GM21529 (cell line): ENCODE results near the gene PLA2G2F.

ENCODE experiments used
- ATAC-seq: cut with Tn5 transposase; IDR thresholded peaks from one replicate; pipeline ENCODE4 v1.9.1; 2021; ENCODE audit not compliant: unreplicated experiment

Gene PLA2G2F

GRCh38 chr1:20138961-20139550 lies at the start of gene PLA2G2F:
PLA2G2F (plus strand) TSS chr1:20139323; CDS start chr1:20139428, 105 bp downstream.
- ATAC-seq: no peak

- ATAC-seq: no peak
These were observed 49.6 kb upstream of the PLA2G2F start for GRCh38 chr1:20089328-20090077.

- ATAC-seq: no peak
These were observed 49.0 kb upstream of the PLA2G2F start for GRCh38 chr1:20090119-20090518.

- no peak for ATAC-seq
These were observed 48.5 kb upstream of the PLA2G2F start for GRCh38 chr1:20090641-20091040.

- ATAC-seq: no peak
These were observed 45.8 kb upstream of the PLA2G2F start for GRCh38 chr1:20093303-20093702.

- no peak for ATAC-seq
These were observed 45.2 kb upstream of the PLA2G2F start for GRCh38 chr1:20093940-20094391.

- no peak for ATAC-seq
These were observed 43.3 kb upstream of the PLA2G2F start for GRCh38 chr1:20095564-20096434.

GRCh38 chr1:20096840-20097447 lies 42.2 kb upstream of the PLA2G2F start:
- ATAC-seq: no peak

- ATAC-seq: no peak
These were observed 39.6 kb upstream of the PLA2G2F start for GRCh38 chr1:20099533-20099932.

- ATAC-seq: no peak
These were observed 38.3 kb upstream of the PLA2G2F start for GRCh38 chr1:20100632-20101355.

GRCh38 chr1:20102875-20103274 lies 36.2 kb upstream of the PLA2G2F start:
- ATAC-seq: no peak

GRCh38 chr1:20105856-20106255 lies 33.3 kb upstream of the PLA2G2F start:
- ATAC-seq: no peak

- ATAC-seq: no peak
These were observed 31.8 kb upstream of the PLA2G2F start for GRCh38 chr1:20107351-20107750.

GRCh38 chr1:20107796-20108195 lies 31.3 kb upstream of the PLA2G2F start:
- ATAC-seq: no peak

GRCh38 chr1:20108366-20109123 lies 30.6 kb upstream of the PLA2G2F start:
- ATAC-seq: no peak

- no peak for ATAC-seq
These were observed 29.8 kb upstream of the PLA2G2F start for GRCh38 chr1:20109223-20109856.

GRCh38 chr1:20110679-20111078 lies 28.4 kb upstream of the PLA2G2F start:
- ATAC-seq: no peak

GRCh38 chr1:20111452-20111851 lies 27.7 kb upstream of the PLA2G2F start:
- no peak for ATAC-seq

GRCh38 chr1:20112279-20113000 lies 26.7 kb upstream of the PLA2G2F start:
- no peak for ATAC-seq
